ENCODE measurements around the gene FGF12.

FGF12 gene

DNA sequence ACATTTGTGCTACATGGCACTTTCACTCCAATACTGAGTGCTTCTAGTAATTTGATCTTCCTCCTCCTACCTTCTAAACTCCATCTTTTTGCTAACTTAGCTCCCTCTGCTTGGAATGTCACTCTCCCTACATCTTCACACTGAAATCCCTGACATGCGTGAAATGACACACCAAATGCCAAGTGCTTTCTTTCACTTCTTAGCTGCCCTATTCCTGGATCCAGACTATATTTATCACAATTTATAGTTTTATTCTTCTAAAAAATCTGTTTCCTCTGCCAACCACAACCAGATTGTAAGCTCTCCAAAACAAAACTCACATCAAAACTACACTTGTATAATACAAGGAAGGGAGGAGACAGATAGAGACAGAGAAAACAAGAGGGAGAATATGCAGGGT is 387.3 kb downstream of the FGF12 start:
- DNase-seq (ENCODE audit: low read depth in 3 of 3): no peak

DNA sequence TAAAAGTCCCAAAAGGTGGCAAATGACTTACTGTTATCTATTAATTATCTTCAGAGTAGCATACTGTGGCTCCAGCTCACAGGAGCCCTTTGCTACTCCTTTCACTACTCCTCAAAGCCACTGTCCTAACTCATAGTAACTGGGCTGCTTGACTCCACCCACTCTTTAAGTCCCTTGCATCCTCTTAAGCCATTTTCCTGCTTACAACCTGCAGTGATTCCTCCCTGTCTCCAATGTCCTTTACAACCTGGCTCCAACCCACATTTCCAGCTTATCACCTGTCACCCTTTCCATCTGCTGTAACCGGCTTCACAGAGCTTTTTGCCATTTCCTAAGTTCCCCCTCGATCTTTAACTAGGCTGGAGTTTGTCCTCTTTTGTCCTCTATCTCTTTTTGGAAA is 388.1 kb downstream of the FGF12 start:
- no peak for DNase-seq (ENCODE audit: low read depth in 3 of 3)

DNA sequence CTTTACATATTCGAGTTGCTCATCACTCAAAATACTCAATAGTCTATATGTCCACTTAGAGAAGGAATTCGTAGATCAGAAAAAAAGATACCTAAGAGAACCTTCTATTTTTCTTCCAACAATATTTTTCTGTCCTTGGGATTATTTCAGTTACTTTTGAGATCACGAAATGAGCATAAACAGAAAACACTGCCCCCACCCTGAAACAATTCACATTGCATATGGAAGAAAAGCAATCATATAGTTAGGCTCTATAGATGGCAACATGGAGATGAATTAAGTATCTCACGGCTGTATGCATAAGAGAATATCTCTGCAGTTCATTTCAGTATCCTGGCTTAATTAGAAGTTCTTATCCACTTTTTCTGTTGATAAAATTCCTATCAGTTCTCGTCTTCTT is 391.1 kb downstream of the FGF12 start:
- no peak for DNase-seq (ENCODE audit: low read depth in 3 of 3)

DNA sequence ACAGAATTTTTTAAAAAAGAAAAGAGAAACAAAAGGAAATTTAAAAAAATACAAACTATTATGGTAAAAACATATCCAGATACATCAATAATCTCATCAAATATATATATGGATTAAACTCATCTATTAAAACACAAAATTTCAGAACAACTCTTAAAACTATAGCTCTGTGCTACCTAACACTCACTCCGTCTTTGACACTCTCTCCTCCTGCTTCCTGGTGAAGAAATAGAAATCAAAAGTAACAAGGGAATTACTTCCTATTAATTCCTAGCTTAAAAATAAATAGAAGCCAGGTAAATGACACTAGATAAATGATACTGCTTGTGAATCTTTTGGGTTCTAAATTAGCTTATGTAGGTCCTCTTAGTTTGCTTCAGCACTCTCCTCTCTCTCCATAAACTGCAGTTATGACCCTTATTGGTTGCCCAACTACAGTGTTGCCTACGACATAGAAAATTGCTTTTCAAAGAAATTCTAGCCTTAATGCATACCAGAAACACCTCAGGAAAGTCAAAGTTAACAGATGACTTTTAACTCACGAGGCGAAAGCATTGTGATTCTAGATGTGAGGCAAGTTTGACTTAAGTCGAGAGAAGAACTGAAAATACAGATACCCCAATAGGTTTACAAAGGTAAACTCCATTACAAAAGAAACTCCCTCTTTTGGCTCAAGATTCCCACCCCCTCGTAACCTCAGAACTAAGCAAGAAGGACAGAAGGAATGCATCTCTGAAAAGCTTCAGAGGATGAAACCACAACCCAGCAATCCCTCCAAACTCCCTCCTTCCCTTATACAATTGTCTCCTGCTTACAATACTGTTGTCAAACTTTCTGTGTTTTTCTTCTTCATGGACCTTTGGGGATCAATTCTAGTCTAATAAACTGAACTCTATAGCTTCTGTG is 394.7 kb downstream of the FGF12 start:
- no peak for DNase-seq (ENCODE audit: low read depth in 3 of 3)

DNA sequence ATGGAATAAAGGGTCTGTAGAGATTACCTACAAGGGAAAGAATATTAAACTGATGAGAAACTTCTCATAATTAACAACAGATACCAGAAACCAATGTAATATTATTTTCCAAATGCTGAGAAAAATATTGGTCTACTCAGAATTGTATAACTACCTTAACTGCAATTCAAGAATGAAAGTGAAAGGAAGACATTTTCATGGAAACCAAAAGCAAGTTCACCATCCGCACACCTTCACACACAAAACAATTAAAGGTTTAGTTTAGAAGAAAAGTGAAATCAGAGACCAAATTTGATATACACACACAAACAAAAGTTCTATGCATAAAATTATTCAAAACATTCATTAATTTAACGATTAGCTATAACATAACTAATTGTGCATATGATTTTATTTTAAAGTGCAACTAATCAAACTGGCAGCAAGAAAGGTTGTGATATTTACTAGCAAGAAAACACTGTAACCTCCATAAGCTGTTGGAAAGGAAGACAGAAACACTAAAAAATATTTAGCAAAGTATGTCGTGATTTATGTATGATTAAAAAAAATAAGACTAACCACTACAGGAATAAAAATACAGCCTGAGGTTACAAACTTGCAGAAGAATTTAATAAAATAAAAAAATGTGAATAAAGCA is 395.5 kb downstream of the FGF12 start:
- DNase-seq (ENCODE audit: low read depth in 3 of 3): no peak

DNA sequence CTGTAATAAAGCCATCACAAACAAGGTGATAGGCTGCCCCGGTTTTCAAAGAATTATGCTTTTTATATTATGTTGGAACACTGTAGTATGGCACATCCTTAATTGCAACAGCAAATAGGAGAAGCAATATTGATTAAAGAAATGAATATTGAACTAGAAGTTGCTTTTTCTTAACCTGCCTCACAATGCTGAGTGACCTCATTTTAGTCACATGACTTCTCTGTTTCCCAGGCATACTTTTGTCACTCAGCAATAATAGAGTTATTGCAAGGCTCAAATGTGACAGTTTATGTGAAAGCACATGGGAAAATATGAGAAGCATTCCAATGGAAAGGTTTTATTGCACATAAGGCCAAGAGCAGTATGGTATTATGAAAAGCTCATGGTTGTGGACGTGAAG is 400.7 kb downstream of the FGF12 start:
- no peak for DNase-seq (ENCODE audit: low read depth in 3 of 3)

DNA sequence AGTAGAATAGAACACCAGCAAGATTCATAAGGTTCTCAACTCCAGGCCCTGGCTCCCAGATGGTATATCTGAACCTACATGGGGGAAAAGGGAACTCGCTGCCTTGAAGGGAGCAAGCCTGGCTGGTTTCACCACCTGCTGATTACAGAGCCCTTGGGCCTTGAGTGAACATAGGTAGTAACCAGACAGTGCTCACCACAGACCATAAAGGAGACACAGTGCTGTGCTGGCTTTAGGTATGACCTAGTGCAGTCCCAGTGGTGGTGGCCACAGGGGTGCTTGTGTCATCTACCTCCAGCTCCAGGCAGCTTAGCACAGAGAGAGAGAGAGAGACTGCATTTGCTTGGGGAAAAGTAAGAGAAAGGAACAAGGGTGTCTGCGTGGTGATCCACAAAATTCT is 409.8 kb downstream of the FGF12 start:
- no peak for DNase-seq (ENCODE audit: low read depth in 3 of 3)

DNA sequence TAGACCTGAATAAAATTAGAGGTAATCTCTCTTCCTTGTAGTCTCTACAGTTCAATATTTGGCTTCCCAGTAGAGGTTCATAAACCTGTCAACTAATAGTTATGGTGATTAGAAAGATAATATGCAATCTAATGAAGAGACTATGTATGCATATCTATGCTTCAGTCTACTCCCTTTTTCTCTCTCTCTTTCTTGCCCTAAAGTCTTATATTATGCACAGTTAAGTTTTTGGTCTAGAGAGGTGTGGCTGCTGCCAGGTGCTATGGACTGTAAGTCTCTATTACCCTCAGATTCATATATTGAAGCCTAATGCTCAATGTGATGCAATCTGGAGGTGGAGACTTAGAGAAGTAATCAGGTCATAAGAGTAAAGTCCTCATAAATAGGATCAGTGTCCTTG is 413.7 kb downstream of the FGF12 start:
- DNase-seq (ENCODE audit: low read depth in 3 of 3): no peak

DNA sequence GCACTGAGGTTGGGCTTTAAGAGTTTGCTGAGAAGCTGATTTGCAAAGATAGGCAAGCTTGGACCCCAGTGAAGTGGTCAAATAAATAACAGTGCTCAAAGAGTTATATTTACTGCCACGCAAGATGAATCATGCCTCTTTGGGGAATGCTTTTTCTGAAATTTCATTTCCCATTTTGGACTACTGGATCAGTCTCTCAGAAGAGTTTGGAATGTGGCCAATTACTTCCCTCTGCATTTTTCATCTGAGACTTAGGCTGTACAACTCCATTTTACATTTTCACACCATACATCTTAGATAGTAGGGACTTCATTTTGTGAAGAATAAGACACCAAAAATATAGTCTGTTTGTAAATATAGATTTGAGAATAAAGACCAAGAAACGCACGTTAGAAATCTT is 419.7 kb downstream of the FGF12 start:
- DNase-seq (ENCODE audit: low read depth in 3 of 3): no peak

DNA sequence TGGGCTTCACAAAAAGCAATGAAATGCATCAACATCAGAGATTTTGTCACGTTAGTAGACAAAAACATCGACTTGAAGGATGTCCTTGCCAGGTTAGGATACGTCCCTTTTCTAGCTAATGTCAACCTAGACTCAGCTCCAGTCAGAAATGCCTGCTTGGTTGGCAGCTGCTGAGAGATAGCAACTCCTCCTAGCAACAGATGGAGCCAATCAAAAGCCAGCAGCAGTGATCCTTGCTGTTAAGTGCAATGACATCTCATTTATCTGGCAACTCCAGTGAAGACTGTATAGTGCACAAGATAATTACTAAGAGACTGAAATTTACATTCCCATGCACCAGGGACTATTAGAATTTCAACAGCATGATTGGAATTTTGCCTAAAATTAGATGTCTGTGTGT is 424.1 kb downstream of the FGF12 start:
- no peak for DNase-seq (ENCODE audit: low read depth in 3 of 3)

DNA sequence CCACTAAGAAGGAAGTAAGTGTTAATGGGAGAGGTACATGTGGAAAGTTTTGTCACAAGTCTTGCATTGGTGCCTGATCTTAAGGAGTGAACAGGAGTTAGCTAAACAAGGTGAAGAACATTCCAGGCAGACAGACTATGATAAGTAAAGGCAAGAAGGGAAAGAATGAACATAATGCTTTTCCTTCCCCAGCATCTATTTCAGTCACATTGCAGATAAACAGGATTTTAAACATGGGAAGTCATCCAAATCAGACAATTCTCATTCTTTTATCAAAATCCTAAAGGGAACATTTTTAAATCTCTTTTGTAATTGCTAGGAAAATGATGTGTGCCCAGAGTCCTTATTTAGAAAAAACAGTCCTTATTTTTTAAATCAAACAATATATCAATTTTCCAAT is 424.6 kb downstream of the FGF12 start:
- no peak for DNase-seq (ENCODE audit: low read depth in 3 of 3)

DNA sequence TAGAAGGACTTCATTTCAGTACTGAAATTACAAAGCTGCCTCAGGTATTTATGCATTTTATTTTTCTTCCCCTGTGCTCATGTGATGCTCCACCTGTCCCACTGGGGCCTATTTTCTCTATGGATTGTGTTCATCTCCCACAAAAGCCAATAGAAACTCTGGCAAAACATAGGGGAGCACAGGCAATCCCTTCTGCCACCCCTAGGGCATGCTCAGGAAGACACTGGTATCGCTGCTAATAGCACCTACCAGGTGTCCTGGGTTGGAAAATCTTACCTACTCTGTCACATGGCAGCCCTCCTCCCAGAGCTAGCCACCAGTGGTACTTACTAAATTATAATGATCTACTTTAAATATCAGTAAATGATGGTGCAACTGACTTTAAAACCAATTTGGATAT is 427.4 kb downstream of the FGF12 start:
- no peak for DNase-seq (ENCODE audit: low read depth in 3 of 3)

DNA sequence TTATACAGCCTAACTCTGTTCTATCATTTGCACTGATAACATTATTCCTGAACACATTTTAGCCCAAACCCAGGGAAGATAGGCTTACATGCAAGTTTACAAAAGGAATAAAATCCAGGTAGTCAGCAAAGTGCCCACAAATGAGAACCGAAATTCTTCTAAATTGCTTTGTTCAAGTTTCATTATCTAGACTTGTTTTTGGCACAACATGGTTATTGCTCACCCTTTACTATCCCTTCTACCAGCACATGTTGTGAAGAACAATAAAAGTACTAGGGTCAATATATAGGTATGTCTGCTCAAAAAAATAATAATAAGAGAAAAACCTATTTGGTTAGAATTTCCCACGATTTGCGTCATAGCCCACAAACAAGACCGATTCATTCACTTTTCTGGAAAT is 430.5 kb downstream of the FGF12 start:
- DNase-seq (ENCODE audit: low read depth in 3 of 3): no peak

DNA sequence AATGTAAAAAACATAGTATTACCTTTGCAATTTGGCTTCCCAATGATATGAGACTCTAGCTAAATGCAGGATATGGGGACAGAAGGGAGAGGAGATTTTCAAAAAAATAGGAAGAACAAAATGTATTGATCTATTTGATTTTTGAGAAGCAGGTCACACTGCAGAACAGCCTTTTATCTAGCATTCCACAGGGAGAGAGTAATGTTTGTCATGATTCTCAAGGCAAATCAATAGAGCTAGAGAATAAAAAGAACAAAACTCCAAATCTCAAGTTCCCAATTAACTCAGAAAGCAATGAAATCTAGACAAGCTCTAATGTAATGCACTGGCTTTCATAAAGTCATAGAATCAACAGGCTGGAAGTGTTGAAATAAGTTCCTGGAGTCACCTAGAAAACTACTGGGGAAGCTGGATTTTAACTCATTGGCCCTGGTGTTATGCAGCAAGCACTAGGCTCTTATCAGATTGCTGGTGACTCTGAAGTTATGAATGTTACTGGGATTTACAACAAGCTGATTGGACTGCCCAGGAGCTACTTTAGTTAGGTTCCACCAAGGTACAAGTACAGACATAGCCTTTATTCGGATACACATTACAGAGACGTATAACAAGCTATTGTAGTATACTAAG is 442.8 kb downstream of the FGF12 start:
- no peak for DNase-seq (ENCODE audit: low read depth in 3 of 3)

DNA sequence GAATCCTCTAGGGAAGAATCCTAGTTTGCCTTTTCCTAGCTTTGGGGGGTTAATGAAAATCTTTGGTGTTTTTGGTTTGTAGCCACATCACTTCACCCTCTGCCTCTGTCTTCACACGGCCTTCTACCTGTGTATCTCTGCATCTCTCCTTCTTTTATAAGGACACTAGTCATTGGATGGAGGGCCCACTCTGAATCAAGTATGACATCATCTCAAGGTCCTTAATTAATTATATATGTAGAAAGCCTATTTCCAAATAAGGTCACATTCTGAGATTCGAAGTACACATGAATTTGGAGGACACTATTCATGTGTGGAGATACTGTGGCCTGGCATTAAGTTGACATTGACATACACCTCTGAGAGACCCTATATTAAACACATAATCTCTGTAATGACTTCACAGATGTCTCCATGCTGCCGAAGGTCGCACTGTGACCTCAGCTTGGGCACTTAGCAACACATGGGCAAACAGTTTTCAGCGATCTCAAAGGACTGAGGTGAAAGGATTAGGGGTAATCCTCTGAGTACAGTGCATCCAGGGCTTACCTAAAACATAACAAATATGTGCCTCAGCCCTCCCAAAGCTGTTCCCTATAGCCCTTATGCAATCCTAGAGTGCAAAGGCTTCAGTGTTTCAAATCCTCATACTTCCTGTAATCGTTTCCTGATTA is 446.0 kb downstream of the FGF12 start:
- no peak for DNase-seq (ENCODE audit: low read depth in 3 of 3)

DNA sequence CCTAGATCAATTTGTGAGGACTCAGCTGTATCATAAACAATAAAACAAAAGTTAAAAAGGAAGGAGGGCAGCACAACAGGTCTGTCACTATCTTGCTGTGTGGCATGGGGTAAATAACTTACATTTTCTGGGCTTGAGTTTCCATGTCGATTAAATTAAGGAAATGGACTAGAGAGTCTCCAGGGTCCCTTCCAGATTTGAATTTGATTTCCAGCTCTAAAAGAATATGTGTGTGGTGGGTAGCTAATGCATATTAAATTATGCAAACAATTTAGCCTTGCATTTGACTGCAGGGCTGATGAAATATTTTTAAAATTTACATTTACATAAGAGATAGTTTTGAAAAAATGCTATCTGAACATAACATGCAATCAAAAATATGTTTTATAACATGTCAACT is 447.7 kb downstream of the FGF12 start:
- DNase-seq (ENCODE audit: low read depth in 3 of 3): no peak

DNA sequence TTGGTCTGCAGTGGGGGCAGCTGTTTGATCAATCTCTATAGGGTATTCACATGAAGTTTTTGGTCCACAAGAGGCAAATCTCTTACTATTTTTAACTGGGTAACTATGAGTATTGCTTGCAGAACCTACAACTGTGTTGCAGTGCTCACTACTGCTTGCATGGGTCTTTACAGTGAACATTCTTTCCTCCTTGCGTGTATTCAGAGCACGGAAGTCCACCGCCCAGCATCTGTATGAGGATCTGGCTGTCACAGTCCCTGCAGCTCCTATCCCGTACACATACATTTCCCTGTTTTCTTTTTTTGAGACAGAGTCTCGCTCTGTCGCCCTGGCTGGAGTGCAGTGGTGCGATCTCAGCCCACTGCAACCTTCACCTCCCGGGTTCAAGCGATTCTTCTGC is 449.9 kb downstream of the FGF12 start:
- no peak for DNase-seq (ENCODE audit: low read depth in 3 of 3)

DNA sequence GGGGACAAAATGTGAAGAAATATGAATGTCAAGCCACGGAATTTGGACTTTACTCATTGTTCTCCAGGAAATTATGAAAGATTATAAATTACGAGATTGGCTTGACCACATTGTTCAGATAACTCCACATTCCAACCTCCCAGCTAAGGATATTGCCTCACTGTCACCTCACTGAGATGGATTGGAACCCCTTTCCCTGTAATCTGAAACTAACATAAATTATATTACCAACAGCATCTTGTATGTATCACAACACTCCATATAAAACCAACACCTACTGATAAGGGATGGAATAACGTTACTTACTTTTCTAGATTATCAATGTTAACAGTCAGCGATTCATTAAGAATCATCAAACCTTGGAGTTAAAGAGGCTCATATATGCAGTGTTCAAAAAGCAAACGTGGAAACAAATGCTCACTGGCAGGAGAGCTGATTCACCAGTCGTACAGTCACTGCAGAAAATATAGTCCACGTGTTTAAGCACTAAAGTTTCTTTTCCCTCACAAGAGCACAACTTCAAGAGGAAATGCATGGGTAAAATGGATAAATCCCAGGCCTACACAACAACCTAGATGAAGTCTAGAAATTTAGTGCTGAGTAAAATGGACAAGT is 451.5 kb downstream of the FGF12 start:
- DNase-seq (ENCODE audit: low read depth in 3 of 3): no peak

DNA sequence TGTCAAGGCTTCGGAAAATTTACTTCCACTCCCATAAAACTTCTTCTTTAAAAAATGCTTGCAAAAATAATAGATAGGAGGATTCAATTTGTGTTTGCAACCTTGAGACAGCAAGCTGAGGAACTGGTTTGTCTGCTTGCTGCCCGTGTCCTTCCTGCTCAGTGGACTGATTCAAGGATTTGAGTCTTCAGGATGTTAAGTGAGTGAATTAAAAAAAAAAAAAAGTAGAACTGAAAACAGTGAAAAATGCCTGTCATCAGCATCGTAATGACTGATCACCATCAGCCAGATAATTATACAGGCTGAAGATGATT is 453.7 kb downstream of the FGF12 start:
- no peak for DNase-seq (ENCODE audit: low read depth in 3 of 3)

DNA sequence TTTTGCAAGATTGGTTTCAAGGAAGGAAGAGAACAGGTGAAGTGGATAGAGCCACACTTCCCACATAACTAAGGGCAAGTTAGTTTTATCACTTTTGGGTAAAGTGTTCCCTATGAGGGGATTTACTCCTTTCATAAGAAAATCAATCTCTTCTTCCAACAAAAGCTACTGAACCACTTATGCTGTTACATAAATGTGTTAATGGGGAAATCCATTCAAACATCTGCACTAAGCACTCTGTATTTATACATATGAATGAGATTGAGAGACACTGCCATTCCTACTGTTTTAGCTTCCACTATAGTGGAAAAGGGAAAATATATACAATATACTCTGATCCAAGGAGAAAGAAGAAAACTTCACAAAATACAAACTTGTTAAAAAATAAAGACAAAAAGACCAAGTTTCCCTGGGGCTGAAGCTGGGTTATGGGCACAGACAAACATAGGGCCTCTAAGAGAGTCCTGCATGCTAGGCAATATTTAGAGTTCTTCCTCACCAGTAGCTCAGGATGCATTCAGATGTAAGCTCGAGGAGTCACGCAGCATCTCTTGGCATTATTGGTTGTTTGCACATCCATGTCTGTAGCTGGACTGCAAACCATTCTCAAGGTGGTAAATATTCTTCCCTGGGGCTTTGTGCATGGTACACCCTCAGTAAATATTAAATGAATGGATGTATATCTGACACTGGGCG is 454.2 kb downstream of the FGF12 start:
- no peak for DNase-seq (ENCODE audit: low read depth in 3 of 3)

DNA sequence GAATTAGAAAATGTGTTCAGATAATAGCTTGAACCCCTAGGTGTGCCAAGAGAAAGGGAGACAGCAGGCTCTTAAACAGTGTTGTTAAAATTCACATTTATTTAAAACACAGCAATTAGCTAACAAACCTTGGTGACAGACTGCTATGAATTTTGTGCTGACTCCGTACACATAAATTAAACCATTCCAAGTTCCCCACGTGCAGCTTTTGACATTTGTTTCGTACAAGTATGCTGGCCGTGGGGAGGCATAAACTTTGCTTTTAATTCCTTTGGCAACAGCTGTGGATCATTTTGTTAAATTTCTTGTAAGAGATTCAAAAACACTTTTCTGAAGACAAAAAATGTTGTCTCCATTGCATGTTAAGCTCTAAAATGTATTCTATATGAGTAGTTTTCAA is 465.3 kb downstream of the FGF12 start:
- no peak for DNase-seq (ENCODE audit: low read depth in 3 of 3)

DNA sequence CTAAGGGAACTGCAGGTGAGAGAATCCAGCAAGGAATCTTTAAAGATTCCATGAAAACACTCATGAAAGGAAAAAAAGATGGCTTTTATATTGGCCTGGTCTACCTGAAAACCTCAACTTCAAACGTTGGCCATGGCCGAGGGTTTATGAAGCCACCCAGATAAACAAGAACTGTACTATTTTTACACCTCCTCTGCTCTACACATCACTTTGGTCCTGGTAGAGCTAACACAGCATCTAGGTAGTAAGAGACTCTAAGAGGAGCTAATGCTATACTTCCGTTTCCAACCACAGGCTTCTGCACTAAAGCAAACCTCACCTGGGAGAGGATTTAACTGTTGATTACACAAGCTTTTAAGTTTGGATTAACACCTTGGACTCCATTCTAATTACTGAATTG is 466.2 kb downstream of the FGF12 start:
- no peak for DNase-seq (ENCODE audit: low read depth in 3 of 3)

Data from stimulated activated CD4-positive, alpha-beta T cell treated with anti-CD3 and anti-CD28 coated beads, TNF-alpha, amount 100 ng/mL, for 48 hours (primary cell).